OCI-M1 (cell line): ENCODE results near the gene SERPINH1.

ENCODE experiments used
- DNase-seq: peaks from one replicate; lab custom pipeline; 2025; lab: John Stamatoyannopoulos, UW

SERPINH1 gene

GRCh38 chr11:75555079-75555811 lies 6.8 kb upstream of the SERPINH1 start:
- DNase-seq, result no peak

- DNase-seq, result no peak
Measured at GRCh38 chr11:75556275-75556674, 5.8 kb upstream of the SERPINH1 start.

GRCh38 chr11:75557666-75558494 lies 4.2 kb upstream of the SERPINH1 start:
- DNase-seq, result no peak

GRCh38 chr11:75558939-75559843 lies 2.9 kb upstream of the SERPINH1 start:
- peak; percentile 99 for DNase-seq

- no peak for DNase-seq
Measured at GRCh38 chr11:75560644-75561043, 1.4 kb upstream of the SERPINH1 start.

GRCh38 chr11:75561426-75562047 lies 516 bp upstream of the SERPINH1 start:
- no peak for DNase-seq

GRCh38 chr11:75562836-75563484 lies 907 bp downstream of the SERPINH1 start:
- peak; percentile 77 for DNase-seq

- no peak for DNase-seq
Measured at GRCh38 chr11:75563501-75563977, 1.5 kb downstream of the SERPINH1 start.

- DNase-seq, result no peak
Measured at GRCh38 chr11:75563978-75564552, 2.0 kb downstream of the SERPINH1 start.

GRCh38 chr11:75565221-75565814 lies 3.3 kb downstream of the SERPINH1 start:
- DNase-seq, result no peak

- no peak for DNase-seq
Measured at GRCh38 chr11:75565916-75566762, 4.1 kb downstream of the SERPINH1 start.

GRCh38 chr11:75566763-75567279 lies 4.8 kb downstream of the SERPINH1 start:
- DNase-seq, result no peak

- DNase-seq, result no peak
Measured at GRCh38 chr11:75567971-75568370, 5.9 kb downstream of the SERPINH1 start.

GRCh38 chr11:75568616-75569219 lies 6.7 kb downstream of the SERPINH1 start:
- no peak for DNase-seq

GRCh38 chr11:75570559-75571139 lies 8.6 kb downstream of the SERPINH1 start:
- DNase-seq, result no peak

- DNase-seq, result no peak
Measured at GRCh38 chr11:75571625-75572024, 9.6 kb downstream of the SERPINH1 start.

GRCh38 chr11:75572744-75573143 lies 10.7 kb downstream of the SERPINH1 start:
- DNase-seq, result no peak
